PC-3 (cell line): ENCODE results near the gene LCNL1.

Source experiments
- CTCF ChIP-seq: fragments of 300-600 bp; sonication (generic); conservative IDR thresholded peaks from 2 replicates; pipeline ENCODE4 v1.5.1; 2017; ENCODE audit warnings: antibody characterized with exemption, low read depth, mild to moderate bottlenecking, low read length
- EZH2 ChIP-seq: fragments of 300-600 bp; sonication (generic); IDR thresholded peaks from one replicate; pipeline ENCODE4 v1.6.1; 2017; ENCODE audit warnings: antibody characterized with exemption, mild to moderate bottlenecking, low read length; ENCODE audit not compliant: unreplicated experiment
- EZH2phosphoT487 ChIP-seq: fragments of 300-600 bp; sonication (generic); IDR thresholded peaks from 2 replicates; pipeline ENCODE4 v1.6.1; 2018; ENCODE audit warnings: mild to moderate bottlenecking, antibody characterized with exemption, low read length, borderline replicate concordance

GRCh38 chr9:136941231-136942111 is 41.3 kb upstream of the LCNL1 start:
- TF ChIP-seq EZH2 (no peak), CTCF (no peak), EZH2phosphoT487 (no peak)
